Ishikawa (cell line): ENCODE measurements around the gene MMAB.

Experiments
- CEBPB ChIP-seq: IDR thresholded peaks from 2 replicates; pipeline ENCODE4 v1.6.1; 2012
- CREB1 ChIP-seq: IDR thresholded peaks from 2 replicates; pipeline ENCODE4 v1.6.1; 2012; ENCODE audit warnings: low read depth
- EGR1 ChIP-seq: IDR thresholded peaks from 2 replicates; pipeline ENCODE4 v1.6.1; 2012
- EP300 ChIP-seq: IDR thresholded peaks from 2 replicates; pipeline ENCODE4 v1.6.1; 2012; ENCODE audit warnings: borderline replicate concordance
- FOXM1 ChIP-seq: IDR thresholded peaks from 2 replicates; pipeline ENCODE4 v1.6.1; 2012; ENCODE audit warnings: low read depth, borderline replicate concordance
- MAX ChIP-seq: IDR thresholded peaks from 2 replicates; pipeline ENCODE4 v1.6.1; 2012
- NFIC ChIP-seq: IDR thresholded peaks from 2 replicates; pipeline ENCODE4 v1.6.1; 2012
- RAD21 ChIP-seq: IDR thresholded peaks from 2 replicates; pipeline ENCODE4 v1.6.1; 2012; ENCODE audit warnings: low read depth
- REST ChIP-seq: IDR thresholded peaks from 2 replicates; pipeline ENCODE4 v1.6.1; 2012; ENCODE audit warnings: low read depth, mild to moderate bottlenecking
- TAF1 ChIP-seq: IDR thresholded peaks from 2 replicates; pipeline ENCODE4 v1.6.1; 2012; ENCODE audit warnings: low read depth, mild to moderate bottlenecking
- USF1 ChIP-seq: IDR thresholded peaks from 2 replicates; pipeline ENCODE4 v1.6.1; 2012
- YY1 ChIP-seq: IDR thresholded peaks from 2 replicates; pipeline ENCODE4 v1.6.1; 2012; ENCODE audit warnings: low read depth
- ZBTB7A ChIP-seq: IDR thresholded peaks from 2 replicates; pipeline ENCODE4 v1.6.1; 2012; ENCODE audit warnings: low read depth

GRCh38 chr12:109513051-109513450 lies 60.3 kb downstream of the MMAB start:
- TF ChIP-seq ZBTB7A (no peak), REST (no peak), MAX (no peak), CEBPB (no peak), CREB1 (no peak), RAD21 (no peak), FOXM1 (no peak), NFIC (no peak), YY1 (no peak), EGR1 (no peak), TAF1 (no peak), EP300 (no peak), USF1 (no peak)
